HG03095 (cell line): ENCODE results near the gene KLHL11.
A peak's percentile ranks its signal among the peaks of the same experiment; 100 is the strongest.
"Not testable (repeated sequence)": the region's sequence is repeated elsewhere in the genome, so short reads cannot be mapped to it uniquely, and the experiment has no call there.

Experiments used
- ATAC-seq: cut with Tn5 transposase; IDR thresholded peaks from one replicate; pipeline ENCODE4 v1.9.1; 2021; ENCODE audit warnings: moderate library complexity; ENCODE audit not compliant: unreplicated experiment

KLHL11 gene

GRCh38 chr17:41891135-41892020, 26.2 kb upstream of the KLHL11 start:
- no peak for ATAC-seq

- ATAC-seq: no peak
Measured at GRCh38 chr17:41888332-41888965, 23.2 kb upstream of the KLHL11 start.

- no peak for ATAC-seq
Measured at GRCh38 chr17:41885733-41886132, 20.5 kb upstream of the KLHL11 start.

GRCh38 chr17:41882756-41883155, 17.5 kb upstream of the KLHL11 start:
- no peak for ATAC-seq

- ATAC-seq: no peak
Measured at GRCh38 chr17:41880130-41880529, 14.9 kb upstream of the KLHL11 start.

- not testable (repeated sequence) for ATAC-seq
Measured at GRCh38 chr17:41874293-41874670, 9.1 kb upstream of the KLHL11 start.

GRCh38 chr17:41873559-41874292, 8.5 kb upstream of the KLHL11 start:
- no peak for ATAC-seq

GRCh38 chr17:41871789-41872188, 6.6 kb upstream of the KLHL11 start:
- no peak for ATAC-seq

- ATAC-seq: no peak
Measured at GRCh38 chr17:41870627-41871026, 5.4 kb upstream of the KLHL11 start.

- ATAC-seq: no peak
Measured at GRCh38 chr17:41870097-41870496, 4.9 kb upstream of the KLHL11 start.

- ATAC-seq: no peak
Measured at GRCh38 chr17:41869426-41869825, 4.2 kb upstream of the KLHL11 start.

- ATAC-seq: no peak
Measured at GRCh38 chr17:41868568-41868967, 3.3 kb upstream of the KLHL11 start.

- no peak for ATAC-seq
Measured at GRCh38 chr17:41865596-41865893, 322 bp upstream of the KLHL11 start.

GRCh38 chr17:41864498-41864835, 756 bp downstream of the KLHL11 start:
- peak; percentile 23 for ATAC-seq

GRCh38 chr17:41863074-41863848, 2.0 kb downstream of the KLHL11 start:
- ATAC-seq: no peak

- no peak for ATAC-seq
Measured at GRCh38 chr17:41860254-41860931, 4.8 kb downstream of the KLHL11 start.

GRCh38 chr17:41851382-41851781, 13.8 kb downstream of the KLHL11 start:
- not testable (repeated sequence) for ATAC-seq

GRCh38 chr17:41849251-41849990, 15.8 kb downstream of the KLHL11 start:
- no peak for ATAC-seq

GRCh38 chr17:41848788-41849187, 16.4 kb downstream of the KLHL11 start:
- ATAC-seq: no peak

GRCh38 chr17:41844971-41845370, 20.3 kb downstream of the KLHL11 start:
- ATAC-seq: no peak
